ENCODE results near the gene SNX25. TPM values are rescaled to one million over a fixed set of nuclear protein-coding genes. Genes with fewer than 3 reads are reported as not detected.

The SNX25 gene
- 21.3 and 28.5 TPM in 2 replicates for total RNA-seq (2014; rRNA removed; shearing (Covaris generic))

DNA sequence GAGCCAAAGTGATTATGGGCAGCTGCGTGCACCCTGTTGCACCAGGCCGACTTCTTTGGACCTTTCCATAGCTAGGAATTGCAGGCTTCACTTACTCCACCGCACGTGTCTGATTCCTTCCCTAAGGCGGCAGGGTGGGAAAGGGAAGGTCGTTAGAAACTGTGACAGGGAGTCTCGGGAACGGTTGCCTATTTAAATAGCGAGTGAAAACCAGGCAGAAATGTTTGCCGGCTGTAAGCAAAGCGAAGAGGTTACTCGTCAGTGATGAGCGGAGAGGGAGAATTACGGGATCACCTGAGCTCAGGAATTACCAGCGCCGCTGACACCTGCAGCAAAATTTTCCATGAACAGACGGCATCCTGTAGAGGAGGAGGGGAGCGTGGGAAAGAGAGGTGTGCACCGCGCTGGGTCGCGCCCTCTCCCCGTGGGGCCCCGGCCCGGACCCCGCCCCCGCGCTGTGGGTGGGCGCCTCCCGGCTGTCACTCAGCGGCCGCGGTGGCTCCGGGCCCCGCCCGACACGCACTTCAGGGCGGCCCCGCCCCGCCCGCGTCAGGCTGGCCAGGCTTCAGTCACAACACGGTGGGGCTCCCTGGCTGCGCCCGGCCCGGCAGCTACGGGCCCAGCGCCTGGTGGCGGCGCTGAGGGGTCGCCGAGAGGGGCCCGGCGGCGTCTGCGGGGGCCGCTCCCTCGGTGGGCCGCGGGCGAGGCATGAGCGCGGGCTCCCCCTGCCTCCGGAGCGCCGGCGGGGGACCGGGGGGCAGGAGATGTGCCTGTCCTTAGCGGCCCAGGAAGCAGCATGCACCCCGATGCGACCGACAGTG is at the start of gene SNX25:
Gene SNX25, plus strand, starts transcription at position 568 of the 821 bp plus-strand sequence. Its CDS starts 229 bp downstream, at position 797.

DNA sequence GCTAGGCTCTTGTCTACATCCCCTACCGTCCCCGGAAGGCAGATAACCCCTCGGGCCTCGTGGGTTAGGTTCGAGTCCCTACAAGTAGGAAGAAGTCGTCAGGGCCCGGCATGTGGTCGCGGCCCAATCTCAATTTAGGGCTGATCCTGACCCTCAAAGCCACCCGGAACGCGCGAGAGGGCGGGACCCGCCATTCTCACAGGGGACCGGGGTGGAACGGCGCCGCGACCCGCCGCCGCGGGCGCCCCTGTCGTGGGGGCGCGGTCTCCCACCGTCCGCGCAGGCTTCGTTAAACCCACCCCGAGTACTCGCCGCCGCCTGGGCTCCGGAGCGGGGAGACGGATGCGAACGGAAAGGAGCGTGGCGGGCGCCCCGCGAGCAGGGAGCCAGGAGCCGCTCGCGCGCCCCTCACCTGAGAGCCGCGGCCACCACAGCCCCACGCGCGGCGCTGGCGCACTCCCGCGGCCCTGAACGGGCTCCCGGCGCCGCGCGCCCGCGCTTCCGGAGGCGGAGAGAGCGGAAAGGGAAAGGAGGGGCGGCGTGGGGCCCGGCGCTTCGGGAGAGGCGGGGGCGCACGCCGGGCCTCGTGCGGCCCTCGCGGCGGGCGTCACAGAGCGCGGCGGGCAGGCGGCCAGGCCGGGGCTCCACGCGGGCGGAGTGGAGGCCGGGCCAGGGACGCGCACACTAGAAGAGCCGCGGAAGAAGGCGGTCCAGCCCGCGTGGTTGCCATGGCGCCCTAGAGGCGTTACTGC is 5.7 kb upstream of the SNX25 start, which contains the start of gene CFAP97:
Gene CFAP97, minus strand, starts transcription at position 515 of the 752 bp plus-strand sequence. CDS start 12,804 bp downstream, outside the sequence.

DNA sequence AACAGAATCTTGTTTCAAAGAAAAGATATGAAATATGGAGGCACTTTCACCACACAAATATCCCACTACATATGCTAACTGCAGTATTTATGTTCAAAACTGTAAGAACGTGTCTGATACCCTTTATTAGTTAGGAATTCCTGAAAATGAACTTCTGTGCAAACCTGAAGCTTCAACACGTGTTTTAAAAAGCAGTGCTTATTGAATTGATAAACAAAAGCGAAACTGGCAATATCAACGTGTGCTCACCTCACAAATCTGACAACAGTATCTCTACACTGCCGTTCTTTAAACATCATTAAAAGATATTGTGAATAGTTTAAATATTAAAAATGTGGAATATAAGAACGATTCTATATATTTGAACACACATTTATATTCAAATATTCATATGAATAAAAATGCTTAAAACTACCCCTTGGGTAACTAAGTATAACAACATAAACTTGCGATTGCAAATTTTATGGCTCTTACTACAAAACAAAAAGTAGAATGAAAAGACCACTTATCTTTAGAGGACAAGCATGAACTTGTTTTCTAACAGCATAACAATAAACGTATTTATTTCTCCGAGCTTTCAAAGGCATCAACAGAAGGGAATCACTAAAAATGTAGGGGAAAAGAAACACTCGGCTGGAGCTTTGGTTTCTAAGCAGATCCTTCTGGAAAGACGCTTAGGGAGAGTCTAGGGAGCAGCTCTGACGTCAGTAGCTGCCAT is 186.0 kb downstream of the SNX25 start, which contains the start of gene LRP2BP:
Gene LRP2BP, minus strand, starts transcription at position 687 of the 718 bp plus-strand sequence. CDS start 17,738 bp downstream, outside the sequence.

DNA sequence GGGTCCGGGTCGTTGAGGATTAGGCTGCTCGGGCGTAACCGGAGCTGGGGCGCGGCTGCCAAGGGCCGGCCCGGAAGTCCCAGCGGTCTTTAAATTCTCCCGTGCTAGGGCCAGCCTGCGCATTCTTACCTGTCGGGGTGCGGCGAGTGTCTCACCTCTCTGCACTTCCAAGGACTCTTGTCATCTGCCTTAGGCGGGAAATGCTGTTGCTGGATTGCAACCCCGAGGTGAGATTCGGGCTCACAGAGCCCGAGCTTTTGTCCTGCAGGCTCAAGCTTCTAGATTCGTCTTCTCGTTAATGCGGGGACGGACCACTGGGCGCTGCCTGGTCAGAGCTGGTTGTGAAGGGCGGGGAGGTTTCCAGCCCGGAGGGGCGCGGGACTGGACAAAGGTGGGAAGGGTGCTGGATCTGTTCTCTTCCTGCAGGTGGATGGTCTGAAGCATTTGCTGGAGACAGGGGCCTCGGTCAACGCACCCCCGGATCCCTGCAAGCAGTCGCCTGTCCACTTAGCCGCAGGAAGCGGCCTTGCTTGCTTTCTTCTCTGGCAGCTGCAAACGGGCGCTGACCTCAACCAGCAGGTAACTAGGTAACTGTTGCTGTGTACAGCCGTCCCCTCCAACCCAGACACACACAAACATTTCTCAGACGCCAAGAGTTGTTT is 187.5 kb downstream of the SNX25 start, which contains the start of gene ANKRD37:
Gene ANKRD37, plus strand, starts transcription at position 118 of the 662 bp plus-strand sequence. Its CDS starts 83 bp downstream, at position 201.

Other genes with a start within 250 kb of the SNX25 start
- not detected in 2 replicates for gene HELT, start 191.1 kb upstream of the SNX25 start, total RNA-seq (2014; rRNA removed; shearing (Covaris generic))
- 31.7 and 37.1 TPM in 2 replicates for gene SLC25A4, start 66.3 kb upstream of the SNX25 start, total RNA-seq (2014; rRNA removed; shearing (Covaris generic))
- 28.8 and 32.9 TPM in 2 replicates for gene CFAP97, start 5.6 kb upstream of the SNX25 start, total RNA-seq (2014; rRNA removed; shearing (Covaris generic))
- gene LRP2BP, start 186.3 kb downstream of the SNX25 start, total RNA-seq (2014; rRNA removed; shearing (Covaris generic)) = 0.15 and 0.24 TPM in 2 replicates
- gene ANKRD37, start 187.2 kb downstream of the SNX25 start, total RNA-seq (2014; rRNA removed; shearing (Covaris generic)) = 14.4 and 23.7 TPM in 2 replicates
- 28.1 and 31.2 TPM in 2 replicates for gene UFSP2, start 216.4 kb downstream of the SNX25 start, total RNA-seq (2014; rRNA removed; shearing (Covaris generic))

Data from A375 (cell line).